ENCODE data around the gene CYB561A3. TPM values are rescaled to one million over a fixed set of nuclear protein-coding genes. Genes with fewer than 3 reads are reported as not detected.

Gene CYB561A3
- total RNA-seq, 6 experiments from 2014 or later: 38.7 to 52.8 (median 46.7) TPM

- Mint-ChIP-seq H3K4me3 (no peak overlapping the region), H3K4me1 (ENCODE audit: low read depth) (peaks cover 38% of the 10 kb centered on the region), H3K27me3 (ENCODE audit: insufficient read depth) (no peaks in the 10 kb centered on the region), H3K36me3 (ENCODE audit: low read depth) (peaks cover 42% of the 10 kb centered on the region), H3K27ac (no peak overlapping the region), H3K9me3 (peaks cover 10% of the 10 kb centered on the region)
- no peak for DNase-seq
- TF ChIP-seq CTCF (IDR thresholded peaks at IDR 0.05): no peak
Measured at GRCh38 chr11:61375761-61376108, 14.1 kb upstream of the CYB561A3 start.

DNA sequence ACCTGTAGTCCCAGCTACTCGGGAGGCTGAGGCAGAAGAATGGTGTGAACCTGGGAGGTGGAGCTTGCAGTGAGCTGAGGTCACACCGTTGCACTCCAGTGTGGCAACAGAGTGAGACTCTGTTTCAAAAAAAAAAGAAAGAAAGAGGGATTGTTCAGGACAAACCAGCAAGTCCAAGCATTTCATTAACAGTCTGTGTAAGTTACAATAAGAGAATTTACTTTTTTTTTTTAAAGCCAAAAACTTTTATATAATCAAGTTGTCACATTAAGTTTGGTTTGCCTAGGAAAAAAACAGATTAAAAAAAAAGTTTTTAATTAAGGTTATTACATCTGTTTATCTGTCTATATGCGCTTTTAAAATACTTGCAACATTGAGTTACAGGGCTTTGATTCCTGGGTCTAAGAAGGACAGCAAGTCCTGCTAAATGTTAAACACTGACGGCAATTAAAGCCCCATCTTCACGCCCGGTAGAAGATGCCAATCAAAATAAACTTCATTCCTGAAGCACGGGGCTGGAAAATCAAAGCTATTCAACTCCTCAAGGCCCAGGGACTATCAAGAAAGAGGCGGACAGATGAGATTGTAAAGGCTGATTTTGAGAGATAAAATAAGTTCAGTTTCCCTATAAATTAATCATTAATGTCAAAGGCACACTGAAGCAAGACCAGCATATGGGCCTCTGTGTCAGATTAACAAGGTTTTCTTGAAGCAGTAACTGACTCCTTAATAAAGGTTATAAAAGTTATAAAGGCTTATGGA is 11.2 kb upstream of the CYB561A3 start:
- DNase-seq: no peak
- H3K36me3 Mint-ChIP-seq (ENCODE audit: low read depth): peaks cover 67% of the 10 kb centered on the region

GRCh38 chr11:61370349-61371005 is 8.8 kb upstream of the CYB561A3 start:
- Mint-ChIP-seq H3K36me3 (ENCODE audit: low read depth) (peaks cover 51% of the 10 kb centered on the region), H3K27ac (no peak overlapping the region), H3K27me3 (ENCODE audit: insufficient read depth) (no peaks in the 10 kb centered on the region), H3K4me1 (ENCODE audit: low read depth) (peaks cover 13% of the 10 kb centered on the region), H3K9me3 (peaks cover 10% of the 10 kb centered on the region), H3K4me3 (no peak overlapping the region)
- TF ChIP-seq CTCF (IDR thresholded peaks at IDR 0.05): no peak
- no peak for DNase-seq

More for the DNA sequence above, 11.2 kb upstream of the CYB561A3 start:
- Mint-ChIP-seq H3K4me1 (ENCODE audit: low read depth) (peaks cover 15% of the 10 kb centered on the region), H3K27ac (no peak overlapping the region), H3K9me3 (peaks cover 10% of the 10 kb centered on the region), H3K27me3 (ENCODE audit: insufficient read depth) (no peaks in the 10 kb centered on the region), H3K4me3 (no peak overlapping the region; the same call in 1 of the 2 replicates)
- no peak for TF ChIP-seq CTCF (IDR thresholded peaks at IDR 0.05)

DNA sequence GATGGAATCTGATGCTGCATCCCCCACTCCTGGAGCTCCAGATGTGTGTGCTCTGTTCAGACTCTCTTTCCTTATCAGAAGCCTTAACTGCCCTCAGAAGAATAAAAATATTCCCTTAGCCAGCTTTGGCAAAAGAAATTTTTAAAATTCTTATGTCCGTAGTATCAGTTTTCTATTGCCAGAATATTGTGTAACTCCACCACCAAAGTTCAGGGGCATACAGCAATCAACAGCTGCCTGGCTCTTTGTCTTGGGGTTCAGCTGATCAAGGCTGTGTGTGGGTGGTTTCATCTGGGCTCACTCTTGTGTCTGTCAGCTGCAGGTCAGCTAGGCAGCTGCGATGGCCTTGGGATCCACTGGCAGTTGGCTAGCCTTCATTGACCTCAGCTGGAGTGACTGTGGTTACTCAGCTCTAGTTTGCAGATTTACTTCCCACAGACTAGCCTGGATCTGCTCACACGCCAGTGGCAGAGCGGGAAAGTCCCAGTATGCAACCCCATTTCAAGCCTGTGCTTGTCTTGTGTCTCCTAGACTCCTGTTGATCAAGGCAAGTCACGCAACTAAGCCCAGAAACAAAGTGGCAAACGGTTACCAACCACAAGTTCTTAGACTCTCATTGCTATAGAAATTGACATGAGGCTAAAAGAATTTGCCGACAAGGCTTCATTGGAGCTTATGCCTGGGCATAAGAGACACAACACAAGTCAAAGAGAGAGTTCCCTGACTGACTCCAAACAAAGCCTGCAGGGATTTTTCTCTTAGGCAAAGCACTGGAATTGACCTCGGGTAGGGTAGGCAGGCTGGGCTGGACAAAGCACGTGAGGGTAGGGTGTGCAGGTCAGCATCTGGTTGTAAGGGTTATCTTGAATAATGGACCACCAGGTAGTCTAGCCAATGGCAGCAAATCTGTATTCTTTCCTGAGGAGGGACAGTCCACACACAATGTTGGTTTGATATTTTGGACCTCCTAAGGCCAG is 8.0 kb upstream of the CYB561A3 start:
- TF ChIP-seq CTCF (IDR thresholded peaks at IDR 0.05): no peak
- no peak for DNase-seq
- Mint-ChIP-seq H3K4me3 (no peak overlapping the region), H3K9me3 (peaks cover 10% of the 10 kb centered on the region), H3K27ac (no peak overlapping the region), H3K4me1 (ENCODE audit: low read depth) (peaks cover 13% of the 10 kb centered on the region), H3K36me3 (ENCODE audit: low read depth) (peaks cover 47% of the 10 kb centered on the region), H3K27me3 (ENCODE audit: insufficient read depth) (no peaks in the 10 kb centered on the region)

DNA sequence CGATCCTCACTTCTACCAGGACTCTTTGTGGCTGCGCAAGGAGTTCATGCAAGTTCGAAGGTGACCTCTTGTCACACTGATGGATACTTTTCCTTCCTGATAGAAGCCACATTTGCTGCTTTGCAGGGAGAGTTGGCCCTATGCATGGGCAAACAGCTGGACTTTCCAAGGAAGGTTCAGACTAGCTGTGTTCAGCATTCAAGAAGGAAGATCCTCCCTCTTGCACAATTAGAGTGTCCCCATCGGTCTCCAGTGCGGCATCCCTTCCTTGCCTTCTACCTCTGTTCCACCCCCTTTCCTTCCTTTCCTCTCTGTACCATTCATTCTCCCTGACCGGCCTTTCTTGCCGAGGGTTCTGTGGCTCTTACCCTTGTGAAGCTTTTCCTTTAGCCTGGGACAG is 7.0 kb upstream of the CYB561A3 start:
- TF ChIP-seq CTCF (IDR thresholded peaks at IDR 0.05): no peak
- Mint-ChIP-seq H3K4me1 (ENCODE audit: low read depth) (peaks cover 19% of the 10 kb centered on the region), H3K27me3 (ENCODE audit: insufficient read depth) (no peaks in the 10 kb centered on the region), H3K27ac (no peak overlapping the region), H3K9me3 (peaks cover 10% of the 10 kb centered on the region), H3K36me3 (ENCODE audit: low read depth) (peaks cover 50% of the 10 kb centered on the region), H3K4me3 (no peak overlapping the region)
- no peak for DNase-seq
